Measurements from ENCODE around the gene DDX11.
"Not testable (repeated sequence)": the region's sequence is repeated elsewhere in the genome, so short reads cannot be mapped to it uniquely, and the experiment has no call there.

DDX11 gene

GRCh38 chr12:31067656-31068055 is 6.0 kb upstream of the DDX11 start:
- DNase-seq (ENCODE audit: low read depth in 2 of 2), result not testable (repeated sequence)

GRCh38 chr12:31070971-31071740 is 2.5 kb upstream of the DDX11 start:
- DNase-seq (ENCODE audit: low read depth in 2 of 2), result not testable (repeated sequence)

GRCh38 chr12:31072962-31073361 is 698 bp upstream of the DDX11 start:
- not testable (repeated sequence) for DNase-seq (ENCODE audit: low read depth in 2 of 2)

GRCh38 chr12:31074333-31074874 is 744 bp downstream of the DDX11 start:
- DNase-seq (ENCODE audit: low read depth in 2 of 2), result not testable (repeated sequence)

- not testable (repeated sequence) for DNase-seq (ENCODE audit: low read depth in 2 of 2)
These were observed 2.5 kb downstream of the DDX11 start for GRCh38 chr12:31076150-31076549.

- DNase-seq (ENCODE audit: low read depth in 2 of 2), result not testable (repeated sequence)
These were observed 3.4 kb downstream of the DDX11 start for GRCh38 chr12:31077095-31077494.

- DNase-seq (ENCODE audit: low read depth in 2 of 2), result not testable (repeated sequence)
These were observed 4.3 kb downstream of the DDX11 start for GRCh38 chr12:31077998-31078397.

GRCh38 chr12:31079421-31079820 is 5.8 kb downstream of the DDX11 start:
- DNase-seq (ENCODE audit: low read depth in 2 of 2), result not testable (repeated sequence)

GRCh38 chr12:31080221-31080620 is 6.6 kb downstream of the DDX11 start:
- DNase-seq (ENCODE audit: low read depth in 2 of 2), result not testable (repeated sequence)

- not testable (repeated sequence) for DNase-seq (ENCODE audit: low read depth in 2 of 2)
These were observed 7.6 kb downstream of the DDX11 start for GRCh38 chr12:31081274-31081673.

GRCh38 chr12:31084241-31084640 is 10.6 kb downstream of the DDX11 start:
- not testable (repeated sequence) for DNase-seq (ENCODE audit: low read depth in 2 of 2)

- DNase-seq (ENCODE audit: low read depth in 2 of 2), result not testable (repeated sequence)
These were observed 12.4 kb downstream of the DDX11 start for GRCh38 chr12:31086032-31086431.

- not testable (repeated sequence) for DNase-seq (ENCODE audit: low read depth in 2 of 2)
These were observed 13.8 kb downstream of the DDX11 start for GRCh38 chr12:31087486-31087885.

- DNase-seq (ENCODE audit: low read depth in 2 of 2), result not testable (repeated sequence)
These were observed 14.3 kb downstream of the DDX11 start for GRCh38 chr12:31087956-31088355.

GRCh38 chr12:31089072-31089471 is 15.4 kb downstream of the DDX11 start:
- no peak for DNase-seq (ENCODE audit: low read depth in 2 of 2)

- DNase-seq (ENCODE audit: low read depth in 2 of 2), result not testable (repeated sequence)
These were observed 18.0 kb downstream of the DDX11 start for GRCh38 chr12:31091629-31092028.

- DNase-seq (ENCODE audit: low read depth in 2 of 2), result not testable (repeated sequence)
These were observed 19.1 kb downstream of the DDX11 start for GRCh38 chr12:31092718-31093117.

- DNase-seq (ENCODE audit: low read depth in 2 of 2), result not testable (repeated sequence)
These were observed 21.6 kb downstream of the DDX11 start for GRCh38 chr12:31095080-31095860.

- not testable (repeated sequence) for DNase-seq (ENCODE audit: low read depth in 2 of 2)
These were observed 22.8 kb downstream of the DDX11 start for GRCh38 chr12:31096251-31097065.

GRCh38 chr12:31097819-31098218 is 24.2 kb downstream of the DDX11 start:
- DNase-seq (ENCODE audit: low read depth in 2 of 2), result not testable (repeated sequence)

GRCh38 chr12:31098363-31098762 is 24.7 kb downstream of the DDX11 start:
- not testable (repeated sequence) for DNase-seq (ENCODE audit: low read depth in 2 of 2)

All from activated CD8-positive, alpha-beta memory T cell treated with anti-CD3 and anti-CD28 coated beads for 4 hours (primary cell).